PC-9 (cell line): ENCODE data around the gene POLA2. TPM values are rescaled to one million over a fixed set of nuclear protein-coding genes. Genes with fewer than 3 reads are reported as not detected.

ENCODE experiments used
- BruUV-seq: library from RNA; stranded (reverse); fragments of 400-500 nt; replicated peaks from 2 replicates; lab custom pipeline; 2021; lab: Mats Ljungman, UMichigan
- CTCF ChIA-PET: fragments of 300-600 bp; sonication (Branson Sonifier 250); formaldehyde crosslinking; loops from one replicate; lab custom pipeline; 2022; ENCODE audit warnings: antibody characterized with exemption; lab: Charles Lee
- POLR2A ChIA-PET: fragments of 300-600 bp; sonication (Branson Sonifier 250); formaldehyde crosslinking; loops from one replicate; lab custom pipeline; 2022; ENCODE audit warnings: antibody characterized with exemption; ENCODE audit not compliant: unreplicated experiment; lab: Charles Lee
- DNase-seq, 2 experiments: peaks; one replicate each; pipeline versions ENCODE4 v3.0.0 to v3.0.0-alpha.2; 2015 to 2022; ENCODE audit warnings: mixed read lengths in 1 of 2
- H2AFZ ChIP-seq: fragments of 200-600 bp; sonication (generic); 2 replicates; pipeline ENCODE4 v1.8.1; 2017; ENCODE audit warnings: antibody characterized with exemption
- H3F3A ChIP-seq: fragments of 200-600 bp; sonication (generic); 2 replicates; pipeline ENCODE4 v1.8.1; 2017; ENCODE audit warnings: antibody characterized with exemption, mild to moderate bottlenecking, low read depth; ENCODE audit not compliant: insufficient read depth
- H3K27ac ChIP-seq: fragments of 200-600 bp; sonication (generic); 2 replicates; pipeline ENCODE4 v1.6.1; 2016; ENCODE audit warnings: mixed run types
- H3K27me3 ChIP-seq: fragments of 200-600 bp; sonication (generic); 2 replicates; pipeline ENCODE4 v1.6.1; 2016; ENCODE audit warnings: low read depth, mixed run types; ENCODE audit not compliant: insufficient read depth
- H3K36me3 ChIP-seq: fragments of 200-600 bp; sonication (generic); 2 replicates; pipeline ENCODE4 v1.6.1; 2016; ENCODE audit warnings: low read depth, mixed run types
- H3K4me1 ChIP-seq: fragments of 200-600 bp; sonication (generic); replicated peaks from 2 replicates; pipeline ENCODE4 v1.6.1; 2016; ENCODE audit warnings: mixed run types; ENCODE audit not compliant: insufficient read depth
- H3K4me2 ChIP-seq: fragments of 200-600 bp; sonication (generic); 2 replicates; pipeline ENCODE4 v1.6.1; 2017; ENCODE audit warnings: mixed run types
- H3K4me3 ChIP-seq: fragments of 200-600 bp; sonication (generic); 2 replicates; pipeline ENCODE4 v1.6.1; 2016; ENCODE audit warnings: mixed run types
- H3K79me2 ChIP-seq: fragments of 200-600 bp; sonication (generic); 2 replicates; pipeline ENCODE4 v1.6.1; 2017; ENCODE audit warnings: low read depth, mixed run types
- H3K9me2 ChIP-seq: fragments of 200-600 bp; sonication (generic); 2 replicates; pipeline ENCODE4 v1.8.1; 2017; ENCODE audit warnings: mild to moderate bottlenecking; ENCODE audit not compliant: insufficient read depth
- H3K9me3 ChIP-seq: fragments of 200-600 bp; sonication (generic); 2 replicates; pipeline ENCODE4 v1.8.1; 2016; ENCODE audit warnings: low read depth; ENCODE audit not compliant: insufficient read depth
- H4K20me1 ChIP-seq: fragments of 200-600 bp; sonication (generic); 2 replicates; pipeline ENCODE4 v1.8.1; 2017; ENCODE audit not compliant: insufficient read depth
- EZH2 ChIP-seq: fragments of 200-600 bp; sonication (generic); IDR thresholded peaks from 2 replicates; pipeline ENCODE4 v1.8.0; 2017; ENCODE audit warnings: antibody characterized with exemption, low read depth
- intact Hi-C: fragments of 100-400 bp; cut with micrococcal nuclease; formaldehyde crosslinking; loops from one replicate; pipeline ENCODE4 v1.10.0; 2022; ENCODE audit not compliant: unreplicated experiment
- total RNA-seq: library from RNA; stranded (reverse); gene quantifications from 2 replicates; pipeline ENCODE4 v1.2.3, GENCODE V29; 2021
- TF ChIP-seq, protein P1 (sequence below): fragments of 200-600 bp; sonication (generic); conservative IDR thresholded peaks from 2 replicates; pipeline ENCODE4 v1.6.1; 2017; ENCODE audit warnings: mixed run types, antibody characterized with exemption, mild to moderate bottlenecking, moderate library complexity

The POLA2 gene
- total RNA-seq, 1 experiment from 2014 or later, result 39.3 TPM

DNA sequence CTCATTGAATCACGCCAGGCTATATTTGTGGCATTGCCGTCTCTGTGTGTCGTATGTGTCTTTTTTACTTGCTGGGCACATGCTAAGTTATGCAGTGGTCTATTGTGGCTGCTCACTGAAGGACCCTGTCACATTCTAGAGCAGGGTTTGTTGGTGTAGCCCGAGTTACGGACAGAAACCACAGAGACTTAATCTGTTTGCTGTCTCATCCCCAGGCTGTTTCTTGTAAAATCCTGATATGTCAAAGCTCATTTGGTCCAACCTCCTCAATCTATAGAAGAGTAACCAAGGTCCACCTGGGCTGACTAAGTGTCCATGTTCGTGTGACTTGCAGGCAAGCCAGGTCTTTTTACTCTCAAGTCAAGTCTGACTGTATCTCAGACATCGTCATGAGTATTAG lies 76.9 kb downstream of the POLA2 start:
- H3K9me2 ChIP-seq, result no peaks in the 10 kb centered on the region
- TF ChIP-seq, protein P1, sequence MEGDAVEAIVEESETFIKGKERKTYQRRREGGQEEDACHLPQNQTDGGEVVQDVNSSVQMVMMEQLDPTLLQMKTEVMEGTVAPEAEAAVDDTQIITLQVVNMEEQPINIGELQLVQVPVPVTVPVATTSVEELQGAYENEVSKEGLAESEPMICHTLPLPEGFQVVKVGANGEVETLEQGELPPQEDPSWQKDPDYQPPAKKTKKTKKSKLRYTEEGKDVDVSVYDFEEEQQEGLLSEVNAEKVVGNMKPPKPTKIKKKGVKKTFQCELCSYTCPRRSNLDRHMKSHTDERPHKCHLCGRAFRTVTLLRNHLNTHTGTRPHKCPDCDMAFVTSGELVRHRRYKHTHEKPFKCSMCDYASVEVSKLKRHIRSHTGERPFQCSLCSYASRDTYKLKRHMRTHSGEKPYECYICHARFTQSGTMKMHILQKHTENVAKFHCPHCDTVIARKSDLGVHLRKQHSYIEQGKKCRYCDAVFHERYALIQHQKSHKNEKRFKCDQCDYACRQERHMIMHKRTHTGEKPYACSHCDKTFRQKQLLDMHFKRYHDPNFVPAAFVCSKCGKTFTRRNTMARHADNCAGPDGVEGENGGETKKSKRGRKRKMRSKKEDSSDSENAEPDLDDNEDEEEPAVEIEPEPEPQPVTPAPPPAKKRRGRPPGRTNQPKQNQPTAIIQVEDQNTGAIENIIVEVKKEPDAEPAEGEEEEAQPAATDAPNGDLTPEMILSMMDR, result no peak
- no peak for TF ChIP-seq EZH2
- no peak overlapping the region for H3K4me3 ChIP-seq
- no peak overlapping the region for H3K27ac ChIP-seq
- H2AFZ ChIP-seq, result no peak overlapping the region
- ChIA-PET POLR2A (no interaction called here), CTCF (interaction anchor here (0.5 to 1.0 kb wide), 3 partner anchors 9 to 1555 kb away, joined by 4 to 14 read pairs (median 4); no protein-coding TSS in a partner anchor)
- no peaks in the 10 kb centered on the region for H3K27me3 ChIP-seq
- H3K36me3 ChIP-seq, result peaks cover 35% of the 10 kb centered on the region
- no peak for DNase-seq
- peaks cover 12% of the 10 kb centered on the region for H3K4me1 ChIP-seq
- BruUV-seq, result no TSS peak
- peaks cover 24% of the 10 kb centered on the region for H4K20me1 ChIP-seq
- no peaks in the 10 kb centered on the region for H3K9me3 ChIP-seq
- H3K79me2 ChIP-seq, result peaks cover 53% of the 10 kb centered on the region
- intact Hi-C loops, result no loop called here
- H3K4me2 ChIP-seq, result no peak overlapping the region
- H3F3A ChIP-seq, result peaks cover 10% of the 10 kb centered on the region

- H3K79me2 ChIP-seq, result peaks cover 38% of the 10 kb centered on the region
- no TSS peak for BruUV-seq
- intact Hi-C loops, result no loop called here
- H3K27me3 ChIP-seq, result no peaks in the 10 kb centered on the region
- H3K36me3 ChIP-seq, result peaks cover 48% of the 10 kb centered on the region
- H3K27ac ChIP-seq, result no peak overlapping the region
- no peak overlapping the region for H3K4me2 ChIP-seq
- no peaks in the 10 kb centered on the region for H3K9me2 ChIP-seq
- peaks cover 24% of the 10 kb centered on the region for H4K20me1 ChIP-seq
- no peak for TF ChIP-seq EZH2
- TF ChIP-seq, protein P1, result no peak
- H3K9me3 ChIP-seq, result no peaks in the 10 kb centered on the region
- peaks cover 4% of the 10 kb centered on the region for H3K4me1 ChIP-seq
- H3F3A ChIP-seq, result peaks cover 10% of the 10 kb centered on the region
- POLR2A ChIA-PET, result no interaction called here
- no peak overlapping the region for H3K4me3 ChIP-seq
- H2AFZ ChIP-seq, result no peak overlapping the region
- no peak for DNase-seq
- CTCF ChIA-PET, result no interaction called here
Measured at GRCh38 chr11:65340226-65340625, 78.5 kb downstream of the POLA2 start.

DNA sequence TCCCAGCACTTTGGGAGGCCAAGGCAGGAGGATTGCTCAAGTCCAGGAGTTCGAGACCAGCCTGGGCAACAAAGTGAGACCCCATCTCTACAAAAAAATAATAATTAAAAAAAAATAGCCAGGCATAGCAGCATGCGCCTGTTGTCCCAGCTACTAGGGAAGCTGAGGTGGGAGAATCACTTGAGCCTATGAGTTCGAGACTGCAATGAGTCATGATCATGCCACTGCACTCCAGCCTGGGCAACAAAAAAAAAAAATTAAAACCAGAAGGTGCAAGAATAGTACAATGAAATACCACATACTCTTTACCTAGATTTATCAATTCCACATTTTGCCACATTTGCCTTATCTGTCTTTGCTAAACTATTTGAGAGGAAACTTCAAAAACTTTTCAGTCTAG lies 80.1 kb downstream of the POLA2 start:
- Histone ChIP-seq H3F3A (peaks cover 10% of the 10 kb centered on the region), H3K36me3 (peaks cover 57% of the 10 kb centered on the region), H3K4me2 (no peak overlapping the region), H4K20me1 (peaks cover 24% of the 10 kb centered on the region), H3K4me1 (no peaks in the 10 kb centered on the region), H3K9me3 (no peaks in the 10 kb centered on the region), H3K4me3 (no peak overlapping the region), H2AFZ (no peak overlapping the region), H3K79me2 (peaks cover 22% of the 10 kb centered on the region), H3K9me2 (no peaks in the 10 kb centered on the region), H3K27me3 (no peaks in the 10 kb centered on the region), H3K27ac (no peak overlapping the region)
- intact Hi-C loops, result no loop called here
- TF ChIP-seq, protein P1, result no peak
- no peak for TF ChIP-seq EZH2
- no peak for DNase-seq
- BruUV-seq, result no TSS peak
- ChIA-PET POLR2A (no interaction called here), CTCF (no interaction called here)

Other genes starting within 250 kb of the POLA2 start
- 97.5 and 106 TPM in 2 replicates for gene ARL2, start 247.8 kb upstream of the POLA2 start, total RNA-seq
- gene SNX15, start 234.5 kb upstream of the POLA2 start, total RNA-seq, result 38.2 and 40.6 TPM in 2 replicates
- 33.9 and 48.0 TPM in 2 replicates for gene SAC3D1, start 220.8 kb upstream of the POLA2 start, total RNA-seq
- not detected in 2 replicates for gene NAALADL1, start 203.4 kb upstream of the POLA2 start, total RNA-seq
- 86.4 and 97.8 TPM in 2 replicates for gene CDCA5, start 177.9 kb upstream of the POLA2 start, total RNA-seq
- gene ZFPL1, start 177.7 kb upstream of the POLA2 start, total RNA-seq, result 63.6 and 68.2 TPM in 2 replicates
- 113 and 279 TPM in 2 replicates for gene VPS51, start 165.7 kb upstream of the POLA2 start, total RNA-seq
- gene TM7SF2, start 150.1 kb upstream of the POLA2 start, total RNA-seq, result 49.5 and 72.3 TPM in 2 replicates
- 13.7 and 22.3 TPM in 2 replicates for gene ZNHIT2, start 144.3 kb upstream of the POLA2 start, total RNA-seq
- gene FAU, start 139.8 kb upstream of the POLA2 start, total RNA-seq, result 973 and 1,165 TPM in 2 replicates
- gene MRPL49, start 139.6 kb upstream of the POLA2 start, total RNA-seq, result 84.5 and 95.0 TPM in 2 replicates
- gene SYVN1, start 127.4 kb upstream of the POLA2 start, total RNA-seq, result 40.9 and 51.5 TPM in 2 replicates
- not detected in 2 replicates for gene SPDYC, start 91.7 kb upstream of the POLA2 start, total RNA-seq
- gene CAPN1, start 80.0 kb upstream of the POLA2 start, total RNA-seq, result 502 and 559 TPM in 2 replicates
- gene CDC42EP2, start 52.9 kb downstream of the POLA2 start, total RNA-seq, result 17.8 and 20.8 TPM in 2 replicates
- gene DPF2, start 71.9 kb downstream of the POLA2 start, total RNA-seq, result 75.6 and 80.6 TPM in 2 replicates
- gene TIGD3, start 92.8 kb downstream of the POLA2 start, total RNA-seq, result 1.7 and 1.8 TPM in 2 replicates
- gene SLC25A45, start 120.7 kb downstream of the POLA2 start, total RNA-seq, result 9.5 and 9.8 TPM in 2 replicates
- gene FRMD8, start 124.7 kb downstream of the POLA2 start, total RNA-seq, result 32.4 and 48.9 TPM in 2 replicates
- 825 and 938 TPM in 2 replicates for gene NEAT1, start 160.8 kb downstream of the POLA2 start, total RNA-seq
- gene MALAT1, start 237.1 kb downstream of the POLA2 start, total RNA-seq, result 6,494 and 7,852 TPM in 2 replicates